Karpas-422 (cell line): Measurements from ENCODE around the gene PALLD. TPM values are rescaled to one million over a fixed set of nuclear protein-coding genes. Genes with fewer than 3 reads are reported as not detected.
"Not testable (repeated sequence)": the region's sequence is repeated elsewhere in the genome, so short reads cannot be mapped to it uniquely, and the experiment has no call there.

Source experiments
- DNase-seq: peaks from one replicate; pipeline ENCODE4 v3.0.0-alpha.2; 2015
- H2AFZ ChIP-seq: fragments of 200-600 bp; sonication (generic); 2 replicates; pipeline ENCODE4 v1.6.1; 2014; ENCODE audit warnings: antibody characterized with exemption, low read length, mixed read lengths
- H3K27ac ChIP-seq: fragments of 200-600 bp; sonication (generic); 2 replicates; pipeline ENCODE4 v1.5.1; 2014; ENCODE audit warnings: mild to moderate bottlenecking, low read length, moderate library complexity
- H3K27me3 ChIP-seq: fragments of 200-600 bp; sonication (generic); 2 replicates; pipeline ENCODE4 v1.6.1; 2014; ENCODE audit warnings: low read length, mixed read lengths
- H3K36me3 ChIP-seq: fragments of 200-600 bp; sonication (generic); 2 replicates; pipeline ENCODE4 v1.6.1; 2014; ENCODE audit warnings: low read length, mixed read lengths; ENCODE audit not compliant: insufficient read depth
- H3K4me1 ChIP-seq: fragments of 200-600 bp; sonication (generic); 2 replicates; pipeline ENCODE4 v1.6.1; 2014; ENCODE audit warnings: mild to moderate bottlenecking, low read length, mixed read lengths
- H3K4me2 ChIP-seq: fragments of 200-600 bp; sonication (generic); 2 replicates; pipeline ENCODE4 v1.6.1; 2014; ENCODE audit warnings: low read length, low read depth, mild to moderate bottlenecking; ENCODE audit not compliant: poor library complexity, severe bottlenecking
- H3K4me3 ChIP-seq: fragments of 200-600 bp; sonication (generic); 2 replicates; pipeline ENCODE4 v1.5.1; 2014; ENCODE audit warnings: mild to moderate bottlenecking, antibody characterized with exemption, low read length, mixed read lengths
- H3K79me2 ChIP-seq: fragments of 200-600 bp; sonication (generic); 2 replicates; pipeline ENCODE4 v1.6.1; 2014; ENCODE audit warnings: mild to moderate bottlenecking, low read length, mixed read lengths
- H3K9ac ChIP-seq: fragments of 200-600 bp; sonication (generic); 2 replicates; pipeline ENCODE4 v1.6.0; 2014; ENCODE audit warnings: low read length
- H3K9me2 ChIP-seq: fragments of 200-600 bp; sonication (generic), shearing (Covaris generic); replicated peaks from 2 replicates; pipeline ENCODE4 v1.6.0; 2014; ENCODE audit warnings: mild to moderate bottlenecking, low read length, moderate library complexity; ENCODE audit not compliant: insufficient read depth
- H3K9me3 ChIP-seq: fragments of 300-700, 200-600 bp; sonication (generic); 2 replicates; pipeline ENCODE4 v1.6.1; 2014; ENCODE audit warnings: low read length, mixed read lengths
- H4K20me1 ChIP-seq: fragments of 200-600 bp; sonication (generic); 2 replicates; pipeline ENCODE4 v1.6.1; 2014; ENCODE audit warnings: mild to moderate bottlenecking, antibody characterized with exemption, low read length, low read depth; ENCODE audit not compliant: insufficient read depth
- total RNA-seq: library from RNA; depleted of rRNA; stranded (reverse); fragments of >200 nt; shearing (Covaris generic); gene quantifications from 2 replicates; pipeline ENCODE4 v1.2.3, GENCODE V29; 2014; ENCODE audit warnings: low replicate concordance

Gene PALLD
- total RNA-seq, 1 experiment from 2014 or later, result 0.71 TPM

- no peak for DNase-seq
- no peaks in the 10 kb centered on the region for H3K9me2 ChIP-seq
- H3K9ac ChIP-seq, result no peak overlapping the region
- H4K20me1 ChIP-seq, result no peaks in the 10 kb centered on the region
- no peak overlapping the region for H3K4me3 ChIP-seq
- no peaks in the 10 kb centered on the region for H3K4me1 ChIP-seq
- no peak overlapping the region for H2AFZ ChIP-seq
- H3K36me3 ChIP-seq, result no peaks in the 10 kb centered on the region
- H3K79me2 ChIP-seq, result no peaks in the 10 kb centered on the region
- H3K27ac ChIP-seq, result no peak overlapping the region
- H3K4me2 ChIP-seq, result no peak overlapping the region
- H3K27me3 ChIP-seq, result no peaks in the 10 kb centered on the region
- no peaks in the 10 kb centered on the region for H3K9me3 ChIP-seq
Measured at GRCh38 chr4:168722391-168722790, 225.5 kb downstream of the PALLD start.

- Histone ChIP-seq H3K4me2 (no peak overlapping the region), H3K27me3 (no peaks in the 10 kb centered on the region), H3K9me3 (no peaks in the 10 kb centered on the region), H3K4me3 (no peak overlapping the region), H3K79me2 (no peaks in the 10 kb centered on the region), H2AFZ (no peak overlapping the region), H3K36me3 (no peaks in the 10 kb centered on the region), H3K4me1 (no peaks in the 10 kb centered on the region), H3K27ac (no peak overlapping the region), H3K9ac (no peak overlapping the region), H4K20me1 (no peaks in the 10 kb centered on the region), H3K9me2 (no peaks in the 10 kb centered on the region)
- no peak for DNase-seq
Measured at GRCh38 chr4:168723020-168723419, 226.2 kb downstream of the PALLD start.

GRCh38 chr4:168723569-168723968 is 226.7 kb downstream of the PALLD start:
- H3K9me2 ChIP-seq, result no peaks in the 10 kb centered on the region
- no peak overlapping the region for H2AFZ ChIP-seq
- H3K9ac ChIP-seq, result no peak overlapping the region
- H3K79me2 ChIP-seq, result no peaks in the 10 kb centered on the region
- H3K27ac ChIP-seq, result no peak overlapping the region
- no peak overlapping the region for H3K4me3 ChIP-seq
- H3K9me3 ChIP-seq, result no peaks in the 10 kb centered on the region
- no peak overlapping the region for H3K4me2 ChIP-seq
- no peak for DNase-seq
- no peaks in the 10 kb centered on the region for H3K4me1 ChIP-seq
- H3K36me3 ChIP-seq, result no peaks in the 10 kb centered on the region
- H3K27me3 ChIP-seq, result no peaks in the 10 kb centered on the region
- H4K20me1 ChIP-seq, result no peaks in the 10 kb centered on the region

- Histone ChIP-seq H3K9me2 (no peaks in the 10 kb centered on the region), H3K27ac (no peak overlapping the region)
Measured at GRCh38 chr4:168724243-168724642, 227.4 kb downstream of the PALLD start.

GRCh38 chr4:168724686-168725411 is 228.0 kb downstream of the PALLD start:
- H3K4me3 ChIP-seq, result no peak overlapping the region
- H4K20me1 ChIP-seq, result no peaks in the 10 kb centered on the region
- H3K4me2 ChIP-seq, result no peak overlapping the region
- H3K4me1 ChIP-seq, result no peaks in the 10 kb centered on the region
- no peaks in the 10 kb centered on the region for H3K36me3 ChIP-seq
- DNase-seq, result no peak
- H3K27ac ChIP-seq, result no peak overlapping the region
- no peak overlapping the region for H3K9ac ChIP-seq
- no peaks in the 10 kb centered on the region for H3K9me3 ChIP-seq
- H3K27me3 ChIP-seq, result no peaks in the 10 kb centered on the region
- no peaks in the 10 kb centered on the region for H3K79me2 ChIP-seq
- no peaks in the 10 kb centered on the region for H3K9me2 ChIP-seq
- H2AFZ ChIP-seq, result no peak overlapping the region

More at GRCh38 chr4:168724243-168724642, 227.4 kb downstream of the PALLD start:
- no peak for DNase-seq
- Histone ChIP-seq H3K27me3 (no peaks in the 10 kb centered on the region), H2AFZ (no peak overlapping the region), H3K4me2 (no peak overlapping the region), H3K9ac (no peak overlapping the region), H3K4me1 (no peaks in the 10 kb centered on the region), H3K9me3 (no peaks in the 10 kb centered on the region), H3K79me2 (no peaks in the 10 kb centered on the region), H3K36me3 (no peaks in the 10 kb centered on the region), H3K4me3 (no peak overlapping the region), H4K20me1 (no peaks in the 10 kb centered on the region)

- no peak overlapping the region for H2AFZ ChIP-seq
- H3K79me2 ChIP-seq, result no peaks in the 10 kb centered on the region
- H3K4me1 ChIP-seq, result no peaks in the 10 kb centered on the region
- H3K4me2 ChIP-seq, result no peak overlapping the region
- H3K9ac ChIP-seq, result no peak overlapping the region
- no peak overlapping the region for H3K4me3 ChIP-seq
- H3K9me2 ChIP-seq, result no peaks in the 10 kb centered on the region
- H3K27me3 ChIP-seq, result no peaks in the 10 kb centered on the region
- H3K9me3 ChIP-seq, result no peaks in the 10 kb centered on the region
- H3K27ac ChIP-seq, result no peak overlapping the region
- H3K36me3 ChIP-seq, result no peaks in the 10 kb centered on the region
- no peaks in the 10 kb centered on the region for H4K20me1 ChIP-seq
- no peak for DNase-seq
Measured at GRCh38 chr4:168725930-168726329, 229.1 kb downstream of the PALLD start.

- not testable (repeated sequence) for H3K36me3 ChIP-seq, H3K9me3 ChIP-seq, H3K4me2 ChIP-seq, H3K4me3 ChIP-seq, H3K27me3 ChIP-seq, H3K9me2 ChIP-seq, H3K9ac ChIP-seq, H3K79me2 ChIP-seq, H2AFZ ChIP-seq, DNase-seq, H4K20me1 ChIP-seq, H3K4me1 ChIP-seq, H3K27ac ChIP-seq
Measured at GRCh38 chr4:168727181-168727580, 230.3 kb downstream of the PALLD start.

GRCh38 chr4:168731006-168731636 is 234.3 kb downstream of the PALLD start:
- H2AFZ ChIP-seq, result no peak overlapping the region
- H4K20me1 ChIP-seq, result no peaks in the 10 kb centered on the region
- no peaks in the 10 kb centered on the region for H3K27me3 ChIP-seq
- H3K9me2 ChIP-seq, result no peaks in the 10 kb centered on the region
- H3K4me3 ChIP-seq, result no peak overlapping the region
- no peaks in the 10 kb centered on the region for H3K4me1 ChIP-seq
- H3K36me3 ChIP-seq, result no peaks in the 10 kb centered on the region
- H3K79me2 ChIP-seq, result no peaks in the 10 kb centered on the region
- H3K9ac ChIP-seq, result no peak overlapping the region
- no peak for DNase-seq
- no peak overlapping the region for H3K4me2 ChIP-seq
- no peaks in the 10 kb centered on the region for H3K9me3 ChIP-seq
- H3K27ac ChIP-seq, result no peak overlapping the region
